ENCODE results near the gene FLII.

FLII gene

DNA sequence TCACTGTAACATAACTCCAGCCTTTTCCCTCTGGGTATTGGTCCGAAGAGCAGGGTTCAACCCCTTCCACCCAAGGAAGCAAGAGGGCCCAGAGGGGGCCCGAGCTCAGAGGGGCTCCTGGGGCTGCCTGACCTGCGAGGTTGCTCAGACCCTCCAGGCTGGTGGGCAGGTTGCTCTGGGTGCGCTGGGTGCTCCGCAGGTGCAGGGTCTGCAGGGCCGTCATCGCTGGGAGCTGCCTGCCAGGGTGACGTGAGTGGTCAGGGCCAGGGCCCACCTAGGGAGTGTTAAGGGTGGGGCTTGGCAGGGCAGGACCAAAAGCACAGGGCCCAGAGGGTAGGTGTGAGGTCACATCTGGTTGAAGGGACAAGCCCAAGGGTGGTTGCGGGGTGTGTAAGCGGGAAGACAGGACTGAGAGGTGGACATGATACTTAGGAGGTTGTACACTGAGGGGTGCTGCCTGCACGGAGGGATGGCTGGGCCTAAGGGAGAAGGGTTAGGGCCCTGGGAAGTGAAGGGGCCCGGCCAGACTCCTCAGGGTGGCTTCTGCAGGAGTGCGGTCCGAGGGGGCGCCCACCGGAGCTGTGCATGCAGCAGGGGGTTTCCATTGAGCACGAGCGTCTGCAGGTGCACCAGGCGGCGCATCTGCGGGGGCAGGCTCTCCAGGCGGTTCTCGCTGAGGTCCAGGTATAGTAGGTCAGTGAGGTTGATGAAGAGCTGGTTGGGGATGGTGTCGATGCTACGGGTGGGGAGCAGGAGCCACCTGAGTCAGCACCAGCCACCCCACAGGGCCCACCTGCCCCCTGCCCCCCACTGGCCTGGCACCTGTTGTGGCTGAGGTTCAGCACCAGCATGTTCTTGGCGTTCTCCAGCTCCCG lies 4.4 kb downstream of the FLII start:
- Histone ChIP-seq H3K9me3 (ENCODE audit: control insufficient read depth, insufficient read depth, low read length) (no peaks in the 10 kb centered on the region), H3K9ac (ENCODE audit: low read depth, low read length) (no peak overlapping the region), H3K4me1 (ENCODE audit: insufficient read depth, low read length) (peaks cover 6% of the 10 kb centered on the region; the same call in 1 of the 2 replicates), H3K36me3 (ENCODE audit: insufficient read depth, low read length) (peaks cover 12% of the 10 kb centered on the region)

DNA sequence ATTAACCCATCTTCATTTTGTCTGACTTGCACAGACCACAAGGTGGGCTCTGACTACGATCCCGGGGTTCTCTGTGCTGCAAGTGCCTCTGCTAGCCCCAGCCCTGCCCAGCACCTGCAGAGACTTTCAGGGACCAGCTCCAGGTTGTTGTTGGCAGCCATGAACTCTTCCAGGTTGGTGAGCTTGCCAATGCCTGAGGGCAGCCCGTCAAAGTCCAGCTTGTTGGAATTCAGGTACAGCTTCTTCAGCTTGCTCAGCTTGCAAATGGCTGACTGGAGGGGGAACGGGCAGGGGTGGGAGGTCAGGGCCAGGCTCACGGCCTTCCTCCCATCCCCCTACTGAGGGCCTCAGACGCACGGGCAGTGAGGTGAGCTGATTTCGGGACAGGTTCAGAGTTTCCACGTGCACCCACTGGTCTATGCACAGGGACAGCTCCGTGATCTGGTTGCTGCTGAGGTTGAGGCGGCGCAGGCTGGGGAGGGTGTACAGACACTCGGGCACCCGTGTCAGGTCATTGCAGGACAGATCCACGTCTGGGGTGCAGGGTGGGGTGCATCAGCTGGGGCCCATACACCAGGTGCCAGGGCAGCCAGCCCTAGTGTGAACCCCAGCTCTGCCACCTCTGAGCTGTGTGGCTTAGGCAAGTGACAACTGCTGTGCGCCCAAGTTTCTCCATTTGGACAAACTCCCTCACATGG lies 5.2 kb downstream of the FLII start:
- H3K4me1 ChIP-seq (ENCODE audit: insufficient read depth, low read length), result 0 out of 2 replicates have a peak, but pooled peaks cover 6% of the 10 kb centered on the region
- H3K36me3 ChIP-seq (ENCODE audit: insufficient read depth, low read length), result peaks cover 12% of the 10 kb centered on the region
- H3K9ac ChIP-seq (ENCODE audit: low read depth, low read length), result no peak overlapping the region
- no peaks in the 10 kb centered on the region for H3K9me3 ChIP-seq (ENCODE audit: control insufficient read depth, insufficient read depth, low read length)

DNA sequence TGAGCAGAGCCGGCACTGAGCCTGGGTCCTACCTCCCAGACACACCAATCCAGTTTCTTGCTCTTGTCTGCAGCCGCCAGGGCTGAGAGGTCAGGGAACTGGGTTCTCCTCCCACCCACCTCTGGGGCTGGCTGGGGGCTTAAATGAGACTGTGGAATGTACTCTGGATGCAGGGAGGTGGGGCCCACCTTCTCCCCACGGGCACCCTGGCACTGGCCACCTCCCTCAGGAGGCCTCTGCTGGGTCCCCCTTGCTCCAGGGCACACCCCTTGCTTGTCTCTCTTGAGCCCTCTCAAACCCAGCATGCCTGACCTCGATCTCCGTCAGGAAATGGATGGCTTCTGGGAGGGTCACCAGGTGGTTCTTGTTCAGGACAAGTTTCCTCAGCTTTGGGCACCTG lies 6.4 kb downstream of the FLII start:
- Histone ChIP-seq H3K9ac (ENCODE audit: low read depth, low read length) (no peak overlapping the region), H3K4me1 (ENCODE audit: insufficient read depth, low read length) (peaks cover 13% of the 10 kb centered on the region; the same call in 1 of the 2 replicates), H3K9me3 (ENCODE audit: control insufficient read depth, insufficient read depth, low read length) (no peaks in the 10 kb centered on the region), H3K36me3 (ENCODE audit: insufficient read depth, low read length) (peaks cover 12% of the 10 kb centered on the region)

DNA sequence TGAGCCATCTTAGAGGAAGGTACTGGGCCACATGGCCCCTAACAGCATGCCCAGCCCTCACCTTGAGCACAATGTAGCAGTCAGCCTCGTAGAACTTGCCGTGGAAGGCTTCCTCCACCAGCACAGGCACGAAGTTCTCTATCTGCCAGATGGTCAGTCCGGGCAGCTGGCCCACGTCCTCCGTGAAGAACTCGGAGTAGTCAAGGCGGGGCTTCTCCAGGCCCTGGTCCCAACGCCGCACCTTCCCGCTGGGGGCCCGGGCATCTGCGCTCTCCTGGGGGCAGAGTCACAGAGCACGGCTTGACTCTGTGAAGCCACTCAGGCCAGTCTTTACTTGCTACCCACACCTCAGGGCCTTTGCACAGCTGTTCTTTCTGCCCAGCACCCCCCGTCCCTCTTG lies 7.3 kb downstream of the FLII start:
- Histone ChIP-seq H3K9ac (ENCODE audit: low read depth, low read length) (no peak overlapping the region), H3K36me3 (ENCODE audit: insufficient read depth, low read length) (peaks cover 17% of the 10 kb centered on the region), H3K4me1 (ENCODE audit: insufficient read depth, low read length) (peaks cover 7% of the 10 kb centered on the region; the same call in 1 of the 2 replicates), H3K9me3 (ENCODE audit: control insufficient read depth, insufficient read depth, low read length) (no peaks in the 10 kb centered on the region)

DNA sequence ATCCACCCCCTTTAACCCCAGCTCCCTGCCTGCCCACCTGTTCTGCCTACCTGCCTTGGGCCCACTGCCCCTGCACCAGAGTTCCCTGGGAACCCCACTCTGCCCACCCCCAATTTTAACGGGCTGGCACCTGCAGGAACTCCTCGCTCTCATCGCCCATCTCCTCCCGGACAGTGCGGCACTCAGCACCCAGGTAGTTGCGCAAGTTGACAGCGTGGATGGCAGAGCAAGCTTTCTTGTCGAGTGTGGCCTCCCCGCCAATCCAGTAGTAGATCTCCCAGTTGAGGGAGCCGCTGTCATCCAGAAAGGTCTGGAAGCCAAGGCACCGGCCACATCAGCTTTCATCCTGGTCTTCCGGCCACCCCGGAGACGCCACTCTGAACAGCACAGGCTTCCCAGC lies 7.8 kb downstream of the FLII start:
- peaks cover 17% of the 10 kb centered on the region for H3K36me3 ChIP-seq (ENCODE audit: insufficient read depth, low read length)
- H3K9ac ChIP-seq (ENCODE audit: low read depth, low read length), result no peak overlapping the region
- H3K9me3 ChIP-seq (ENCODE audit: control insufficient read depth, insufficient read depth, low read length), result no peaks in the 10 kb centered on the region
- peaks cover 7% of the 10 kb centered on the region; the same call in 1 of the 2 replicates for H3K4me1 ChIP-seq (ENCODE audit: insufficient read depth, low read length)

DNA sequence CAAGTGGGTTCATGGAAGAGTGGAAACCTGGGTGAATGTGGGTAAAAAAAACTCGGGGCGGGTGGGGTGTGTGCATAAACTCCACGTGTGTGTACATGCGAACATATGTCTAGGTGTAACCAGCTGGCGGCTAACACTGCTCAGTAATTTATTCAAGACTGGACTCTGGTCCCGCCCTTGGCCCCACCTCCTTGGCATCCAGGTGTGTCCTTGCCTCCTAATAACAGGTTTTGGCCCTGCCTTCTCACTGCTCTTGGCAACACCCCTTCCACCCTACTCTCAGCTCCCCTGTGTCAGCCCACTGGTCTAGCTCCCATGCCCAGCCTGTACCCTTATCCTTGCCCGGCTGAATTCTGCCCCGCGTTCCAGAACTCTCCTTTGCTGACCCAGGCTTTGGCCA lies 8.3 kb downstream of the FLII start:
- H3K9ac ChIP-seq (ENCODE audit: low read depth, low read length), result no peak overlapping the region
- H3K36me3 ChIP-seq (ENCODE audit: insufficient read depth, low read length), result peaks cover 16% of the 10 kb centered on the region
- H3K9me3 ChIP-seq (ENCODE audit: control insufficient read depth, insufficient read depth, low read length), result no peaks in the 10 kb centered on the region

DNA sequence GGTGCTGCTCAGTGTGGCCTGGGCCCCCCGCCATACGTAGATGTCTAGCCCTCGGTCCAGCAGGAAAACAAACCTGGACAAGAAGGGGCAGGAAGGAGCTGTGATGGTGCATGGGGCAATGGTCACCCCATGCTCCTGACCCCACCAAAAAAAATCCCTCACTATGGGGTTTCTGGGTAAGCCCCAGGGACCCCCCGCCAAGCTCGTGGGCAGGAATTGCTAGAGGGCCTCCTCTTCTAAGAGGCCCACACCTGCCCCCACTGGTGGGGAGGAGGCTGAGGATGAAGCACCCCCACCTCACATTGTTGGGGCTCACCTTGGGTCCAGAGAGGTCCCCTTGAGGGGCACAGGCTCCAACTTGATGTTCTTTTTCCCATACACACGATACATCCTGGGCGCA lies 9.7 kb downstream of the FLII start:
- Histone ChIP-seq H3K36me3 (ENCODE audit: insufficient read depth, low read length) (peaks cover 16% of the 10 kb centered on the region), H3K4me1 (ENCODE audit: insufficient read depth, low read length) (peaks cover 7% of the 10 kb centered on the region; the same call in 1 of the 2 replicates), H3K9me3 (ENCODE audit: control insufficient read depth, insufficient read depth, low read length) (no peaks in the 10 kb centered on the region), H3K9ac (ENCODE audit: low read depth, low read length) (no peak overlapping the region)

More for the DNA sequence above, 8.3 kb downstream of the FLII start:
- peaks cover 7% of the 10 kb centered on the region; the same call in 1 of the 2 replicates for H3K4me1 ChIP-seq (ENCODE audit: insufficient read depth, low read length)

DNA sequence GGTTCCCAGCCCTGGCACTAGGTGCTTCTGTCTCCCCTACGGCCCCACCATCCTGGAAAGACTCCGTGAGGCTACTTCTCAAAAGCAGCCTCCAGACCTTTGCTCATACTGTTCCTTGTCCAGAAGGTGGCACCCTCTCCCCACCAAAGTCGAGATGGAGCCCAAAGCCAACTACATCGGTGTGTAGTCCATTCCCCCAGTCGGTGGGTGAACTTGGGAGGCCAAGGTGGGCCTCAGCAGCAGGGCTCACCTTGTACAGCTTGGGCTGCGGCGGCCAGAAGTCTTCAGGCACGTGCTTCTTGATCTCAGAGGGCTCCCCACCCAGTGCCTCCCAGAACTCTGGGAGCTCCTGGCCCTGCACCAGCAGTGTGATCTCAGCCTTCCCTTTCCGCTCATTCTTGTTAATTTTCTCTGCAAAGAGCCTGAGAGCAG lies 10.2 kb downstream of the FLII start:
- Histone ChIP-seq H3K36me3 (ENCODE audit: insufficient read depth, low read length) (peaks cover 18% of the 10 kb centered on the region), H3K9ac (ENCODE audit: low read depth, low read length) (no peak overlapping the region), H3K9me3 (ENCODE audit: control insufficient read depth, insufficient read depth, low read length) (no peaks in the 10 kb centered on the region), H3K4me1 (ENCODE audit: insufficient read depth, low read length) (peaks cover 7% of the 10 kb centered on the region; the same call in 1 of the 2 replicates)

DNA sequence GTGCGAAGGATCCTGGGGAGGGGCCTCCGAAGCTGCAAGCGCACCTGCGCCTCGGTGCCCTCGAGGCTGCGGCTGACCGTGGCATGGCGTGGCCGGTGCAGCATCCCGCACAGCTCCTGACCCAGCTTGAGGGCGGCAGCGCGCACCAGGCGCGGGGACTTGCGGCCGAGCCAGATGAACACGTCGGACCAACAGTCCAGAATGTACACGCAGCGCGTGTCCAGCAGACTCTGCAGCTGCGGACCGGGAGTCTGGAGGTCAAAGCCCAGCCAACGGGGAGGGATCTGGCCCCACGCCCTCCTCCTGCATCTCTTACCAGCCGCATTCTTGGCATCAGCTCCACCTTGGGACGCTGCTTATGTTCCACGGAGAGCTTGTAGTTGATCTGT lies 10.9 kb downstream of the FLII start:
- H3K9ac ChIP-seq (ENCODE audit: low read depth, low read length), result no peak overlapping the region
- peaks cover 14% of the 10 kb centered on the region for H3K36me3 ChIP-seq (ENCODE audit: insufficient read depth, low read length)
- no peaks in the 10 kb centered on the region for H3K9me3 ChIP-seq (ENCODE audit: control insufficient read depth, insufficient read depth, low read length)
- peaks cover 7% of the 10 kb centered on the region; the same call in 1 of the 2 replicates for H3K4me1 ChIP-seq (ENCODE audit: insufficient read depth, low read length)

DNA sequence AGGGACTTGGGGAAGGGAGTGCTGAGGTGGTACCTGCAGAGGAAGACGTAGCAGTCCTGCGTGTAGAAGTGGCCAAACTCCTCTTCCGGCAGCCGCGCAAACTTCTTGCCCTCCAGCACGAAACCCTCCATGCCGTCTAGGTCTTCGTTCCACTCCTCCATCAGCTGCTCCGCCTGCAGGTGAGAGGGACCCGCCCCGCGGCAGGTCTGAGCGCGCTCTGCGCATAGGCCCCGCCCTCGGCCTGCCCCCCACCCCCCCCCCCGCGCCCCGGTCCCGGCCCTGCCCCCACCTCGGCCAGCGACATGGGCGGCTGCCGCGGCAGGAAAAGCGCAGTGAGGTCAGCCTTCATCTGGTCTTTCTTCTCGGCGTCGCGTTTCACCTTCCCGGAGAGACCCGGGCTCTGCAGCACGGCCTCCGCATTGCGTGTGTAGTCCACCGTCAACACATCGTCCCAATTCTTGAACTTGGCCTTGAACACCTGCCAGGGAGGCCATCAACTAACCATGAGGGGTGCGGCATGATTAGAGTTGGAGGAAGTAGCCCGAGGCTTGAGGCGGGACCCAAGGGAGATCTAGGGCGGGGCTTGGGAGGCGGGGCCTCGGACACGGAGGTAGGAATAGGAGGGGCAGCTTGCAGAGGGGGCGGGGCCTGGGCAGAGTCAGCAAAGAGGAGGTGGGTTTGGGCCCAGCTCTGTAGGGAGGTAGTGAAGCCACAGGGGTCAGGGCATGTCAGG lies 11.5 kb downstream of the FLII start:
- Histone ChIP-seq H3K9ac (ENCODE audit: low read depth, low read length) (peak overlapping the region; percentile 53), H3K4me1 (ENCODE audit: insufficient read depth, low read length) (peaks cover 7% of the 10 kb centered on the region; the same call in 1 of the 2 replicates), H3K9me3 (ENCODE audit: control insufficient read depth, insufficient read depth, low read length) (no peaks in the 10 kb centered on the region), H3K36me3 (ENCODE audit: insufficient read depth, low read length) (peaks cover 14% of the 10 kb centered on the region)

DNA sequence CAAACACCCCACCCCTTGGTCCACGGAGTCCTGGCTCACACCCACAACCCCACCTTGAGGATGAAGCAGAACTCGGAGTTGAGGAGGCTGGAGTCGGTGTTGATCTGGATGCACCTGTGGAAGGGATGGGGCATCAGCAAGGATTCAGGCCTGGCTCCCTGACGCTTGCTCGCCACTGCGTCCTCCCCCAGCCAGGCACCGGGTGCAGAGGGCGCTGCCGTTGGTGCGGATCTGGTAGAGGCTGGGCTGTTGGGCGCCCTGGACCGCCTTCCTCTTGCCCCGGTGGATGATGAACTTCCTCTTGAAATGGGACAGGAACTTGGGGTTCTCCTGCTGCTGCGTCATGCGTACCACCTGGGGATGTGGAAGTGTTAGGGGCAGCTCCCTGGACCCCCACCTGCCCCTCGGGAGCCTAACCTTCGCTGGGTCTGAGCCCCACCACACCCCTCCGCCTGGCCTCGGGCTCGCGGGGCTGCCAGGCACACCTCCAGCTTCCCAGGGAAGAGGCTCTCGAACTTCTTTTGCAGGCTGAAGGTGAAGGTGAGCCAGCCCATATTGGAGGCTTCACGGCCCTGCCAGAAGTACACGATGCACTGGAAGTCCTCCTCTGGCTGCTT lies 12.3 kb downstream of the FLII start:
- H3K4me1 ChIP-seq (ENCODE audit: insufficient read depth, low read length), result peaks cover 7% of the 10 kb centered on the region; the same call in 1 of the 2 replicates
- H3K9me3 ChIP-seq (ENCODE audit: control insufficient read depth, insufficient read depth, low read length), result no peaks in the 10 kb centered on the region
- peak overlapping the region; percentile 38; the same call in 1 of the 2 replicates for H3K9ac ChIP-seq (ENCODE audit: low read depth, low read length)
- H3K36me3 ChIP-seq (ENCODE audit: insufficient read depth, low read length), result peaks cover 14% of the 10 kb centered on the region

DNA sequence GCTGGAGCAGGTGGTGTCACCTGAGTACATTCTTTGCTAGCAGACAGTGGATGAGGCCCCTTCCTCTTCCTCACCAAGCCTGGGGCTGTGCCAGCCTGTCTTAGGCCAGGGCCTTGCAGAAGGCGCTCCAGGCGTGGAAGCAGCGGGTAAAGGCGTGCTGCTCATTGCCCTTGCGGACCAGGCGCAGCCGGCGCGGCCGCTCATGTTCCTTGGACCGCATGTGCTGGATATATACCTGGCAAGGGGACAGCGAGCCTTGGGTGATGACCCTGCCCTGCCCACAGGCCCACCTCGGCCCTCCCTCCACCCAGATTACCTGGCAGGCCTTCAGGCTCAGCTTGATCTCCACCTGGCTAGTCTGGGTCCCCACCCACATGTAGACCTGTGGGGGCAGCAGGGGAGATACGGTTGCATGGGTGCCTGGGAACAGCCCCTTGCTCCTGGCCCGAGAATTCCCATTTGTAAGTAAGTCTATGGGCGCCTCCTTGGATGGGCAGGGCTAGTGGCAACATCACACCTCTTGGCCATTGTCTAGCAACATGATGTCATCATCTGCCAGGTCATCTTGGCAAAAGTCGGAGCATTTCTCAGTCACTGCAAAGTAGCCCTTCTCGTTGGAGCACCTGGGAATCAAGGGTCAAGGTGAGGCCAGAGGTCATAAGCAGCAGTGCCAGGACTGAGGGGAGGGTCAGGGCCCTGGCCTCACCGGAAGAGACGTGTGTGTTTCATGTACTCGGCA lies 13.3 kb downstream of the FLII start:
- Histone ChIP-seq H3K4me1 (ENCODE audit: insufficient read depth, low read length) (peaks cover 7% of the 10 kb centered on the region; the same call in 1 of the 2 replicates), H3K9me3 (ENCODE audit: control insufficient read depth, insufficient read depth, low read length) (no peaks in the 10 kb centered on the region), H3K9ac (ENCODE audit: low read depth, low read length) (no peak overlapping the region), H3K36me3 (ENCODE audit: insufficient read depth, low read length) (peaks cover 14% of the 10 kb centered on the region)

DNA sequence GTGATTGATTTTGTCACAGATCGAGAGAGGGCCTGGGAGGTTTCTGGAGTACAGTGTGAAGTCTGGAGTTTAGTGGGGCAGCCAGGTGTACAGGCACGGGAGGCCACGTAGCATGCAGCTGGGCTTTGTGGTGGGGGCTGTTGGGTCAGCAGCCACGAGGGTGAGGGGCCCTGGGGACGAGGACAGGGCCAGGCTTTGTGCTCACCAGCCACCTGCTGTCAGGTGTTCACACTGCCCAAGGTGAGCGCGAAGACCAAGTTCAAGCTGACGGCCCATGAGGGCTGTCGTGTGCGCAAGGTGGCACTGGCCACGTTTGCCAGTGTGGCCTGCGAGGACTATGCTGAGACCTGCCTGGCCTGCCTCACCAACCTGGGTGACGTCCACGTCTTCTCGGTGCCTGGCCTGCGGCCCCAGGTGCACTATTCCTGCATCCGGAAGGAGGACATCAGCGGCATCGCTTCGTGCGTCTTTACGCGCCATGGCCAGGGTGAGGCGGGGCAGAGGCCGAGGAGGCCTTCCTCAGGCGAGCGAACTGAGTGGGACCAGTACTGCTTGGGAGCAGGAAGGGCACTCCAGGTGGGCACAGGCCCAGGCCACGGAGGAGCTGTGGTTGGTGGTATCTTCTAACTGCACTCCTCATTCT lies 17.2 kb downstream of the FLII start:
- Histone ChIP-seq H3K36me3 (ENCODE audit: insufficient read depth, low read length) (peaks cover 19% of the 10 kb centered on the region), H3K4me1 (ENCODE audit: insufficient read depth, low read length) (no peaks in the 10 kb centered on the region; the same call in 1 of the 2 replicates), H3K9me3 (ENCODE audit: control insufficient read depth, insufficient read depth, low read length) (no peaks in the 10 kb centered on the region), H3K9ac (ENCODE audit: low read depth, low read length) (no peak overlapping the region)

All from ES-I3 (cell line).